ENCODE measurements around the gene BCL11A. TPM values are rescaled to one million over a fixed set of nuclear protein-coding genes. Genes with fewer than 3 reads are reported as not detected.

The BCL11A gene
- total and polyA plus RNA-seq, 8 donors, result 1.2 to 27.4 (median 16.3) TPM

DNA sequence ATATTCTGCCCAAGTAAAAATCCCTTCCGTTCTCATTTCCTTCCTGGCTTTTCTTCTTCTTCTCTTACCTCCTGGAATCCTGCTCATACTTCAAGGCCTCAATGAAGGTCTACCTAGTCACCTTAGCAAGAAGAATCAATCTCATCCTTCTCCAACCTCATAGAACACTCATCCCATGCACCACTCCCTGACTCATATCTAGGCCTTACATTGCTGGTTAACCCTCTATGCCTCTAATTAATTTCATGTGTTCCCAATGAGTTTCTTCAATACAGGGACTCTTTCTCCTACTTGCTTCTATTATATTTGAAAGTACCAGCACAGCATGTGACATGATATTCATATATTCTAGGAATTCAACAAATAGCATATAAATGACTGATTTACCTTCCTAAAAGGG, 63.0 kb downstream of the BCL11A start:
- no peak overlapping the region for H3K4me3 ChIP-seq
- no peak overlapping the region for H3K27ac ChIP-seq
- TF ChIP-seq POLR2AphosphoS5 (IDR thresholded peaks at IDR 0.05) (no peak), POLR2A (IDR thresholded peaks at IDR 0.05) (no peak), EP300 (IDR thresholded peaks at IDR 0.05) (no peak)
- TF ChIP-seq, protein P1, sequence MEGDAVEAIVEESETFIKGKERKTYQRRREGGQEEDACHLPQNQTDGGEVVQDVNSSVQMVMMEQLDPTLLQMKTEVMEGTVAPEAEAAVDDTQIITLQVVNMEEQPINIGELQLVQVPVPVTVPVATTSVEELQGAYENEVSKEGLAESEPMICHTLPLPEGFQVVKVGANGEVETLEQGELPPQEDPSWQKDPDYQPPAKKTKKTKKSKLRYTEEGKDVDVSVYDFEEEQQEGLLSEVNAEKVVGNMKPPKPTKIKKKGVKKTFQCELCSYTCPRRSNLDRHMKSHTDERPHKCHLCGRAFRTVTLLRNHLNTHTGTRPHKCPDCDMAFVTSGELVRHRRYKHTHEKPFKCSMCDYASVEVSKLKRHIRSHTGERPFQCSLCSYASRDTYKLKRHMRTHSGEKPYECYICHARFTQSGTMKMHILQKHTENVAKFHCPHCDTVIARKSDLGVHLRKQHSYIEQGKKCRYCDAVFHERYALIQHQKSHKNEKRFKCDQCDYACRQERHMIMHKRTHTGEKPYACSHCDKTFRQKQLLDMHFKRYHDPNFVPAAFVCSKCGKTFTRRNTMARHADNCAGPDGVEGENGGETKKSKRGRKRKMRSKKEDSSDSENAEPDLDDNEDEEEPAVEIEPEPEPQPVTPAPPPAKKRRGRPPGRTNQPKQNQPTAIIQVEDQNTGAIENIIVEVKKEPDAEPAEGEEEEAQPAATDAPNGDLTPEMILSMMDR (IDR thresholded peaks at IDR 0.05), result no peak
- H3K9me3 ChIP-seq, result no peaks in the 10 kb centered on the region
- H3K36me3 ChIP-seq, result no peaks in the 10 kb centered on the region
- DNase-seq, result no peak
- H3K4me1 ChIP-seq, result peaks cover 2 to 15% (median 11%) of the 10 kb centered on the region in 4 donors
- 79 to 100% (median 94%) methylated on average over 1 of the region's 1 CpG for WGBS, 5 donors
- H3K27me3 ChIP-seq, result no peaks in the 10 kb centered on the region
- intact Hi-C loops (cut with DNase I; ENCODE audit: low total_unique reads), result no loop called here

DNA sequence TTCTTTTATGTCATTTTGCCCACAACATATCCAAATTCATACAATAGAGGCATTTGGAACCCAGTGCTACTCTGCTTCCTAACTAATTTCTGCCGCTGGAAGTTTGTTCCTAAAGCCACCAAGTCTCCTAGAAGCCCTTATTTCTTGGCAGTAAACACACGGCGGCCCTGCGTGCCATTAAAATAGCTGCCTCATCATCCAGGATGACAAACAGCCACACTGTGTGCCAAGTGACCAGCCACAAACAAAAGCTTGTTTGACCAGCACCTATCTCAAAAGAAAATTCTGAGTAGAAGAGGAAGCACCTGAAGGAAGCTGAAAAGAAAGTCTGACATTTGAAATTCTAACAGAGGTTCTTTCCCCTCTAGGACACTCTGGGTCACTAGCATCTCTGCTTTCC, 64.2 kb downstream of the BCL11A start:
- H3K27me3 ChIP-seq, result no peaks in the 10 kb centered on the region
- DNase-seq, result no peak
- no peak overlapping the region for H3K4me3 ChIP-seq
- H3K9me3 ChIP-seq, result no peaks in the 10 kb centered on the region
- TF ChIP-seq POLR2AphosphoS5 (IDR thresholded peaks at IDR 0.05) (no peak), POLR2A (IDR thresholded peaks at IDR 0.05) (no peak), EP300 (IDR thresholded peaks at IDR 0.05) (no peak)
- TF ChIP-seq, protein P1 (IDR thresholded peaks at IDR 0.05), result no peak
- H3K4me1 ChIP-seq, result peaks cover 0 to 12% (median 3%) of the 10 kb centered on the region in 4 donors
- 65 to 79% (median 76%) methylated on average over 4 of the region's 4 CpGs for WGBS, 5 donors
- H3K36me3 ChIP-seq, result no peaks in the 10 kb centered on the region
- intact Hi-C loops (cut with DNase I; ENCODE audit: low total_unique reads), result no loop called here
- no peak overlapping the region for H3K27ac ChIP-seq

DNA sequence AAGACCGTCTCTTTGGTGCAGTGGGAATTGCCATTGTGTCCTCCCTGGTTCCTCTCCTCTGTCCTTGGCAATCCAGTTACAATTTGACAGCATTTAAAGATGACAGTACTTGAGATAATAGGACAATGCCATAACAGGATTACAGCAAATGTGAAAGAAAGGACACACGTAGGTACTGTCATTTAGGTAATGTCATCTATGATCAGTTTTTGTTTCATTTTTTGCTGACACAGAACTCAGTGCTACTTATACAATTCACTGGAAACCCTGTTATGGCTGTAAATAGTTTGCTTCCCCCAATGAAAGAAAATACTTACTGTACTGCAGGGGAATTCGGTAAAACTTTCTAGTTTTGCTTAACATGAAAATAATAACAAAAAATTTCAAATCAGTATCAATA, 65.2 kb downstream of the BCL11A start:
- Histone ChIP-seq H3K4me3 (no peak overlapping the region), H3K9me3 (no peaks in the 10 kb centered on the region), H3K27me3 (no peaks in the 10 kb centered on the region), H3K4me1 (peaks cover 0 to 12% (median 4%) of the 10 kb centered on the region in 4 donors), H3K36me3 (no peaks in the 10 kb centered on the region), H3K27ac (no peak overlapping the region)
- 83 to 93% (median 92%) methylated on average over 3 of the region's 3 CpGs for WGBS, 5 donors
- TF ChIP-seq POLR2AphosphoS5 (IDR thresholded peaks at IDR 0.05), result no peak
- no peak for TF ChIP-seq POLR2A (IDR thresholded peaks at IDR 0.05)
- TF ChIP-seq, protein P1 (IDR thresholded peaks at IDR 0.05), result no peak
- no peak for TF ChIP-seq EP300 (IDR thresholded peaks at IDR 0.05)
- intact Hi-C loops (cut with DNase I; ENCODE audit: low total_unique reads), result no loop called here
- no peak for DNase-seq

DNA sequence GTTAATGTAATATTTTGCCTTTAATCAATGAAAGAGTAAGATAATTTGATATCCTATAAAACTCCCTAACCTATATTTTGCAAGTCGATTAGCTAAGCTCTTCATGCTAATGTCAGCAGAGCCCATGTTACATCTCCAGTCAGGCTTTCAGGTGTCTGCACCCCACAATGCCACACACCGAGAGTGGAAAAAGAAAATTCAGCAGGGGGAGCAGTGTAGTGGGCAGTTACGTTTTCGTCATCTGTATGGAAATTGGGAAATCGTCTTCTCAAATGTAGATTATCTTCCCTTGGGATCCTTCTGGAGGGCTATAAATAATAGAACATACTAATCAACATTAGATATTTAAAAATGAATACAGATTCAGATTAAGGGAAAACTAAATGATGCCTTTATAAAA, 66.3 kb downstream of the BCL11A start:
- Histone ChIP-seq H3K4me3 (no peak overlapping the region), H3K9me3 (no peaks in the 10 kb centered on the region), H3K27ac (no peak overlapping the region), H3K27me3 (no peaks in the 10 kb centered on the region), H3K4me1 (peaks cover 0 to 19% (median 9%) of the 10 kb centered on the region in 4 donors), H3K36me3 (no peaks in the 10 kb centered on the region)
- intact Hi-C loops (cut with DNase I; ENCODE audit: low total_unique reads), result no loop called here
- TF ChIP-seq, protein P1 (IDR thresholded peaks at IDR 0.05), result no peak
- TF ChIP-seq EP300 (IDR thresholded peaks at IDR 0.05) (no peak), POLR2A (IDR thresholded peaks at IDR 0.05) (no peak), POLR2AphosphoS5 (IDR thresholded peaks at IDR 0.05) (no peak)
- DNase-seq, result no peak
- WGBS, 5 donors, result 82 to 93% (median 87%) methylated on average over 5 of the region's 5 CpGs
